ENCODE results near the gene HPCAL1.

GRCh38 chr2:10441948-10442347 lies 139.2 kb downstream of the HPCAL1 start:
- TF ChIP-seq POLR2A (IDR thresholded peaks at IDR 0.05) (no peak), POLR2AphosphoS5 (IDR thresholded peaks at IDR 0.05) (no peak), CTCF (IDR thresholded peaks at IDR 0.05) (no peak), EP300 (IDR thresholded peaks at IDR 0.05) (no peak)
